ENCODE results near the gene ENC1. TPM values are rescaled to one million over a fixed set of nuclear protein-coding genes. Genes with fewer than 3 reads are reported as not detected.

The ENC1 gene
- total RNA-seq, 3 donors from 2014 or later = 14.6 to 23.3 (median 18.9) TPM

- ATAC-seq (no peak), DNase-seq (no peak)
- H3K4me1 ChIP-seq (ENCODE audit: low read depth) = peaks cover 9% of the 10 kb centered on the region
- TF ChIP-seq CTCF (IDR thresholded peaks at IDR 0.05) = no peak
- no peaks in the 10 kb centered on the region for H3K9me3 ChIP-seq
- no peaks in the 10 kb centered on the region for H3K36me3 ChIP-seq (ENCODE audit: low read depth)
- no peak overlapping the region for H3K4me3 ChIP-seq
- intact Hi-C loops (cut with DNase I, micrococcal nuclease) = loop anchor here in 1 of 2 donors (2.0 to 10.0 kb wide), 2 partner anchors 608 to 740 kb away; no protein-coding TSS in a partner anchor
These were observed 2.6 kb upstream of the ENC1 start for GRCh38 chr5:74643111-74643562.

- peaks cover 14% of the 10 kb centered on the region for H3K4me1 ChIP-seq (ENCODE audit: low read depth)
- no peak for TF ChIP-seq CTCF (IDR thresholded peaks at IDR 0.05)
- intact Hi-C loops (cut with DNase I, micrococcal nuclease) = loop anchor here in 1 of 2 donors (2.0 to 10.0 kb wide), 2 partner anchors 608 to 740 kb away; no protein-coding TSS in a partner anchor
- no peaks in the 10 kb centered on the region for H3K9me3 ChIP-seq
- no peak overlapping the region for H3K4me3 ChIP-seq
- no peaks in the 10 kb centered on the region for H3K36me3 ChIP-seq (ENCODE audit: low read depth)
- ATAC-seq (no peak), DNase-seq (no peak)
These were observed 2.0 kb upstream of the ENC1 start for GRCh38 chr5:74642543-74642863.

- no peak overlapping the region for H3K4me3 ChIP-seq
- peak; percentile 30 for TF ChIP-seq CTCF (IDR thresholded peaks at IDR 0.05)
- H3K4me1 ChIP-seq (ENCODE audit: low read depth) = peaks cover 14% of the 10 kb centered on the region
- H3K36me3 ChIP-seq (ENCODE audit: low read depth) = no peaks in the 10 kb centered on the region
- peak; percentile 35 for ATAC-seq
- no peaks in the 10 kb centered on the region for H3K9me3 ChIP-seq
- intact Hi-C loops (cut with DNase I, micrococcal nuclease) = loop anchor here in 1 of 2 donors (2.0 to 10.0 kb wide), 2 partner anchors 607 to 739 kb away; no protein-coding TSS in a partner anchor
- DNase-seq = peak; percentile 65 to 71 (median 71)
These were observed 1.4 kb upstream of the ENC1 start for GRCh38 chr5:74641735-74642542.

- intact Hi-C loops (cut with DNase I, micrococcal nuclease) = loop anchor here in 1 of 2 donors (10.0 kb wide), 1 partner anchor 606 kb away; no protein-coding TSS in a partner anchor
These were observed 616 bp upstream of the ENC1 start for GRCh38 chr5:74640954-74641734.

More at GRCh38 chr5:74640954-74641734, 616 bp upstream of the ENC1 start:
- TF ChIP-seq CTCF (IDR thresholded peaks at IDR 0.05) = no peak
- H3K9me3 ChIP-seq = no peaks in the 10 kb centered on the region
- peak overlapping the region; percentile 45 for H3K4me3 ChIP-seq
- H3K4me1 ChIP-seq (ENCODE audit: low read depth) = peaks cover 11% of the 10 kb centered on the region
- ATAC-seq (peak; percentile 76), DNase-seq (peak; percentile 92 to 95 (median 95))
- no peaks in the 10 kb centered on the region for H3K36me3 ChIP-seq (ENCODE audit: low read depth)

Data from mucosa of descending colon (tissue), 3 donors.